H9 (cell line): ENCODE measurements around the gene TUBB1. TPM values are rescaled to one million over a fixed set of nuclear protein-coding genes. Genes with fewer than 3 reads are reported as not detected.

ENCODE experiments used
- DNase-seq: peaks from one replicate; pipeline ENCODE4 v3.0.0-alpha.2; 2017
- H2AFZ ChIP-seq: one replicate; pipeline ENCODE4 v1.6.1; 2013; ENCODE audit warnings: mild to moderate bottlenecking, low read length, control low read depth, moderate library complexity
- H2AK5ac ChIP-seq: 2 replicates; pipeline ENCODE4 v1.6.1; 2013; ENCODE audit warnings: low read length, control low read depth, mixed read lengths; ENCODE audit not compliant: insufficient read length
- H2BK120ac ChIP-seq: one replicate; pipeline ENCODE4 v1.6.1; 2013; ENCODE audit warnings: low read depth, mild to moderate bottlenecking, low read length, control low read depth, inconsistent platforms; ENCODE audit not compliant: poor library complexity, severe bottlenecking
- H2BK12ac ChIP-seq: 2 replicates; pipeline ENCODE4 v1.6.1; 2013; ENCODE audit warnings: low read length, control low read depth, mixed read lengths, low read depth; ENCODE audit not compliant: insufficient read length
- H2BK15ac ChIP-seq: 2 replicates; pipeline ENCODE4 v1.6.1; 2013; ENCODE audit warnings: low read depth, low read length, control low read depth
- H2BK20ac ChIP-seq: one replicate; pipeline ENCODE4 v1.6.1; 2013; ENCODE audit warnings: low read depth, mild to moderate bottlenecking, low read length, control low read depth, inconsistent platforms; ENCODE audit not compliant: poor library complexity, severe bottlenecking
- H2BK5ac ChIP-seq: 2 replicates; pipeline ENCODE4 v1.6.1; 2013; ENCODE audit warnings: low read length, control low read depth, mixed read lengths; ENCODE audit not compliant: insufficient read length
- H3K14ac ChIP-seq: 2 replicates; pipeline ENCODE4 v1.6.1; 2013; ENCODE audit warnings: low read length, control low read depth; ENCODE audit not compliant: insufficient read depth
- H3K18ac ChIP-seq: 2 replicates; pipeline ENCODE4 v1.6.1; 2013; ENCODE audit warnings: low read depth, mild to moderate bottlenecking, mixed read lengths, low read length, control low read depth; ENCODE audit not compliant: insufficient read length
- H3K23ac ChIP-seq: 2 replicates; pipeline ENCODE4 v1.6.1; 2013; ENCODE audit warnings: low read length, control low read depth, mixed read lengths, low read depth; ENCODE audit not compliant: insufficient read length
- H3K23me2 ChIP-seq: 2 replicates; pipeline ENCODE4 v1.6.1; 2013; ENCODE audit warnings: low read depth, mild to moderate bottlenecking, mixed read lengths, low read length, control low read depth; ENCODE audit not compliant: insufficient read length, poor library complexity, severe bottlenecking
- H3K27ac ChIP-seq: 2 replicates; pipeline ENCODE4 v1.5.1; 2013; ENCODE audit warnings: low read length, control low read depth, mixed read lengths, low read depth; ENCODE audit not compliant: insufficient read length
- H3K27me3 ChIP-seq: 2 replicates; pipeline ENCODE4 v1.6.1; 2013; ENCODE audit warnings: low read length, control low read depth, inconsistent platforms; ENCODE audit not compliant: insufficient read depth
- H3K4ac ChIP-seq: 2 replicates; pipeline ENCODE4 v1.6.1; 2013; ENCODE audit warnings: low read depth, mild to moderate bottlenecking, control low read depth, inconsistent platforms, low read length, moderate library complexity
- H3K4me1 ChIP-seq: 2 replicates; pipeline ENCODE4 v1.6.1; 2013; ENCODE audit warnings: low read length, control low read depth, inconsistent platforms; ENCODE audit not compliant: insufficient read depth
- H3K4me2 ChIP-seq: 2 replicates; pipeline ENCODE4 v1.6.1; 2013; ENCODE audit warnings: low read length, control low read depth, mixed read lengths; ENCODE audit not compliant: insufficient read length, insufficient read depth
- H3K56ac ChIP-seq: 2 replicates; pipeline ENCODE4 v1.6.1; 2013; ENCODE audit warnings: low read depth, mild to moderate bottlenecking, mixed read lengths, low read length, control low read depth; ENCODE audit not compliant: insufficient read length
- H3K79me1 ChIP-seq: 2 replicates; pipeline ENCODE4 v1.6.1; 2013; ENCODE audit warnings: low read depth, mild to moderate bottlenecking, moderate library complexity, low read length, control low read depth, inconsistent platforms; ENCODE audit not compliant: insufficient read depth, poor library complexity, severe bottlenecking
- H3K79me2 ChIP-seq: 2 replicates; pipeline ENCODE4 v1.6.1; 2013; ENCODE audit warnings: low read length, control low read depth, inconsistent platforms; ENCODE audit not compliant: insufficient read depth
- H3K9ac ChIP-seq: 2 replicates; pipeline ENCODE4 v1.6.1; 2013; ENCODE audit warnings: low read length, control low read depth, mixed read lengths; ENCODE audit not compliant: insufficient read length; ENCODE audit errors: extremely low read depth
- H3K9me3 ChIP-seq: one replicate; pipeline ENCODE4 v1.6.1; 2013; ENCODE audit warnings: low read depth, low read length, inconsistent platforms; ENCODE audit not compliant: control insufficient read depth
- H3T11ph ChIP-seq: one replicate; pipeline ENCODE4 v1.6.1; 2013; ENCODE audit warnings: mild to moderate bottlenecking, low read length, control low read depth, inconsistent platforms
- H4K20me1 ChIP-seq: one replicate; pipeline ENCODE4 v1.6.1; 2013; ENCODE audit not compliant: control insufficient read depth, insufficient read length, insufficient read depth
- H4K5ac ChIP-seq: 2 replicates; pipeline ENCODE4 v1.6.1; 2013; ENCODE audit warnings: low read depth, mild to moderate bottlenecking, mixed read lengths, low read length, control low read depth; ENCODE audit not compliant: insufficient read length
- H4K8ac ChIP-seq: replicated peaks from 2 replicates; pipeline ENCODE4 v1.6.1; 2013; ENCODE audit warnings: low read length, control low read depth, mixed read lengths, low read depth; ENCODE audit not compliant: insufficient read length
- H4K91ac ChIP-seq: 2 replicates; pipeline ENCODE4 v1.6.1; 2013; ENCODE audit warnings: low read depth, mild to moderate bottlenecking, moderate library complexity, mixed read lengths, low read length, control low read depth; ENCODE audit not compliant: insufficient read length
- H3K27ac Mint-ChIP-seq, 3 experiments: 2 replicates in 2 of 3; 3 replicates in 1 of 3; pipeline ENCODE4 v1.8.0; 2020 to 2021; ENCODE audit warnings: mixed read lengths in 3 of 3, mild to moderate bottlenecking in 1 of 3, moderate library complexity in 1 of 3
- H3K27me3 Mint-ChIP-seq: 2 replicates; pipeline ENCODE4 v1.8.0; 2021; ENCODE audit warnings: low read depth, mild to moderate bottlenecking, moderate library complexity, mixed read lengths
- H3K36me3 Mint-ChIP-seq, 3 experiments: 2 replicates in 2 of 3; 3 replicates in 1 of 3; pipeline ENCODE4 v1.8.0; 2020 to 2021; ENCODE audit warnings: low read depth in 3 of 3, mixed read lengths in 3 of 3; ENCODE audit not compliant: insufficient read depth in 1 of 3
- H3K4me1 Mint-ChIP-seq, 2 experiments: 2 replicates each; pipeline ENCODE4 v1.8.0; 2020; ENCODE audit warnings: mixed read lengths in 2 of 2
- H3K4me3 Mint-ChIP-seq, 2 experiments: 2 replicates in 1 of 2; 3 replicates in 1 of 2; pipeline ENCODE4 v1.8.0; 2020 to 2021; ENCODE audit warnings: mild to moderate bottlenecking in 2 of 2, mixed read lengths in 2 of 2, moderate library complexity in 1 of 2
- H3K9me3 Mint-ChIP-seq, 2 experiments: 2 replicates in 1 of 2; 3 replicates in 1 of 2; pipeline ENCODE4 v1.8.0; 2020; ENCODE audit warnings: mild to moderate bottlenecking in 2 of 2, mixed read lengths in 2 of 2, moderate library complexity in 1 of 2
- WGBS: extraction: QIAGEN DNeasy Blood & Tissue Kit; methylation state at CpG from one replicate; pipeline ENCODE4 v1.1.7; 2013; ENCODE audit warnings: missing lambda C conversion rate, low lambda C conversion rate, mixed read lengths; ENCODE audit not compliant: insufficient read length; ENCODE audit errors: extremely low coverage; 5-methylcytosine and 5-hydroxymethylcytosine counted together
- total RNA-seq: library from RNA; stranded (reverse); gene quantifications from 2 replicates; pipeline ENCODE4 v1.2.1, GENCODE V29; 2021
- TF ChIP-seq, protein P1 (sequence below): fragments of 200-600 bp; sonication (generic); conservative IDR thresholded peaks from 3 replicates; pipeline ENCODE4 v1.8.0; 2021; ENCODE audit warnings: antibody characterized with exemption, mild to moderate bottlenecking

The TUBB1 gene
- total RNA-seq, 1 experiment from 2014 or later, result not detected

DNA sequence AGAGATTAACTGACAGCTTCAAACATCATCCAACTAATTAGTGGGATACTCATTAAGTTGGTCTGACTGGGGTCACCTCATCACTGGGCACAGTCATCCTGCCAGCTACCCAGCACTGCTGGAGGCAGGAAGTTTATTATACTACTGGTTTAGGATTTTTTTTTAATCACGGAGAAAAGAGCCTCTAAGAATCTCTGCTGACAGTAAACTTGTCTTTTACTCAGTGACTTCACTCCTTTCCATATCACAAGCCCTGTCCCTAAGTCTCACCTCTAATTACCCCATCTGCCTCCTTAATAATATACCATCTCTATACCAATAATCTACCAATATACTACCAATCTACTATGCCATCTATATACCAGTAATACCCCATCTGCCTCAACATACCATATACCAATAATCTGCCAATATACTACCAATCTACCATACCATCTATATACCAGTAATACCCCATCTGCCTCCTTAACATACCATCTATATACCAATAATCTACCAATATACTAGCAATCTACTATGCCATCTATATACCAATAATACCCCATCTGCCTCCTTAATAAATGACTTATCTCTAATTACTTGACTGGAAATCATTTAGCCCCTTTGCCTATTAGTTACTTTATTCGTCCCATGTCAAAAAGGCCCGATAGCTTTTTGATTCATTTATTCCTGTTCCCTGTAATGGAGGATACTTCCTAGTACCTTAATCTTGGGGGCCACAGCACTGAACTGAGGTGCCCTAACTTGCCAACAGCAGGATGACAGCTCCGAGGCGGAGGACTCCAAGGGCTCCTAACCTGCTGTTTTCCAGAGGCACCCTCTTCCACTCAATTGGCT is 7.9 kb downstream of the TUBB1 start:
- no peak overlapping the region for H3K14ac ChIP-seq
- peaks cover 37% of the 10 kb centered on the region for H3K27me3 Mint-ChIP-seq

More for the DNA sequence above, 7.9 kb downstream of the TUBB1 start:
- H2BK12ac ChIP-seq, result no peak overlapping the region
- no peak overlapping the region for H3K4me2 ChIP-seq
- H3K9me3 Mint-ChIP-seq, result no peaks in the 10 kb centered on the region
- no peak overlapping the region; a peak in 1 of 5 replicates for H3K4me3 Mint-ChIP-seq
- H3K23me2 ChIP-seq, result peaks cover 3% of the 10 kb centered on the region
- H3K36me3 Mint-ChIP-seq, result peaks cover 35 to 83% (median 67%) of the 10 kb centered on the region in 3 experiments
- H3K18ac ChIP-seq, result no peak overlapping the region
- no peaks in the 10 kb centered on the region for H3K79me1 ChIP-seq
- no peak overlapping the region for H2AK5ac ChIP-seq
- no CpG with 5 or more reads among the region's 5 CpGs for WGBS
- H3K4ac ChIP-seq, result no peak overlapping the region
- no peak overlapping the region for H3K27ac Mint-ChIP-seq
- H3K9me3 ChIP-seq, result no peaks in the 10 kb centered on the region
- H3T11ph ChIP-seq, result no peak overlapping the region
- H3K4me1 ChIP-seq, result peaks cover 3% of the 10 kb centered on the region
- H3K56ac ChIP-seq, result no peak overlapping the region
- no peak overlapping the region for H2BK120ac ChIP-seq
- H2AFZ ChIP-seq, result no peak overlapping the region
- no peak overlapping the region for H4K5ac ChIP-seq
- H3K4me1 Mint-ChIP-seq, result peaks cover 28 to 41% of the 10 kb centered on the region in 2 experiments
- no peak overlapping the region for H4K8ac ChIP-seq
- TF ChIP-seq, protein P1, sequence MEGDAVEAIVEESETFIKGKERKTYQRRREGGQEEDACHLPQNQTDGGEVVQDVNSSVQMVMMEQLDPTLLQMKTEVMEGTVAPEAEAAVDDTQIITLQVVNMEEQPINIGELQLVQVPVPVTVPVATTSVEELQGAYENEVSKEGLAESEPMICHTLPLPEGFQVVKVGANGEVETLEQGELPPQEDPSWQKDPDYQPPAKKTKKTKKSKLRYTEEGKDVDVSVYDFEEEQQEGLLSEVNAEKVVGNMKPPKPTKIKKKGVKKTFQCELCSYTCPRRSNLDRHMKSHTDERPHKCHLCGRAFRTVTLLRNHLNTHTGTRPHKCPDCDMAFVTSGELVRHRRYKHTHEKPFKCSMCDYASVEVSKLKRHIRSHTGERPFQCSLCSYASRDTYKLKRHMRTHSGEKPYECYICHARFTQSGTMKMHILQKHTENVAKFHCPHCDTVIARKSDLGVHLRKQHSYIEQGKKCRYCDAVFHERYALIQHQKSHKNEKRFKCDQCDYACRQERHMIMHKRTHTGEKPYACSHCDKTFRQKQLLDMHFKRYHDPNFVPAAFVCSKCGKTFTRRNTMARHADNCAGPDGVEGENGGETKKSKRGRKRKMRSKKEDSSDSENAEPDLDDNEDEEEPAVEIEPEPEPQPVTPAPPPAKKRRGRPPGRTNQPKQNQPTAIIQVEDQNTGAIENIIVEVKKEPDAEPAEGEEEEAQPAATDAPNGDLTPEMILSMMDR, result no peak
- no peak overlapping the region for H2BK5ac ChIP-seq
- no peak for DNase-seq
- no peak overlapping the region for H2BK15ac ChIP-seq
- H3K23ac ChIP-seq, result no peak overlapping the region
- no peak overlapping the region for H4K91ac ChIP-seq
- H3K79me2 ChIP-seq, result peaks cover 4% of the 10 kb centered on the region; the same call in 1 of the 2 replicates
- H4K20me1 ChIP-seq, result no peaks in the 10 kb centered on the region
- no peak overlapping the region for H2BK20ac ChIP-seq
- H3K9ac ChIP-seq, result no peak overlapping the region
- no peak overlapping the region for H3K27ac ChIP-seq
- no peaks in the 10 kb centered on the region for H3K27me3 ChIP-seq
